Measurements from ENCODE around the gene KLHL22.

KLHL22 gene

GRCh38 chr22:20464912-20465758 is 30.5 kb downstream of the KLHL22 start:
- TF ChIP-seq CTCF (IDR thresholded peaks at IDR 0.05; ENCODE audit: control insufficient read depth, insufficient read depth, low read depth, low read length, missing control alignments) = no peak

GRCh38 chr22:20464096-20464614 is 31.4 kb downstream of the KLHL22 start:
- no peak overlapping the region for H3K4me3 ChIP-seq (ENCODE audit: control insufficient read depth, low read depth, low read length)
- no peak for TF ChIP-seq CTCF (IDR thresholded peaks at IDR 0.05; ENCODE audit: control insufficient read depth, insufficient read depth, low read depth, low read length, missing control alignments)
- no peak for DNase-seq (ENCODE audit: low read depth)

More at GRCh38 chr22:20464912-20465758, 30.5 kb downstream of the KLHL22 start:
- H3K4me3 ChIP-seq (ENCODE audit: control insufficient read depth, low read depth, low read length) = no peak overlapping the region
- DNase-seq (ENCODE audit: low read depth) = no peak

- no peak overlapping the region for H3K4me3 ChIP-seq (ENCODE audit: control insufficient read depth, low read depth, low read length)
- DNase-seq (ENCODE audit: low read depth) = no peak
- TF ChIP-seq CTCF (IDR thresholded peaks at IDR 0.05; ENCODE audit: control insufficient read depth, insufficient read depth, low read depth, low read length, missing control alignments) = no peak
These were observed 32.1 kb downstream of the KLHL22 start for GRCh38 chr22:20463324-20464095.

DNA sequence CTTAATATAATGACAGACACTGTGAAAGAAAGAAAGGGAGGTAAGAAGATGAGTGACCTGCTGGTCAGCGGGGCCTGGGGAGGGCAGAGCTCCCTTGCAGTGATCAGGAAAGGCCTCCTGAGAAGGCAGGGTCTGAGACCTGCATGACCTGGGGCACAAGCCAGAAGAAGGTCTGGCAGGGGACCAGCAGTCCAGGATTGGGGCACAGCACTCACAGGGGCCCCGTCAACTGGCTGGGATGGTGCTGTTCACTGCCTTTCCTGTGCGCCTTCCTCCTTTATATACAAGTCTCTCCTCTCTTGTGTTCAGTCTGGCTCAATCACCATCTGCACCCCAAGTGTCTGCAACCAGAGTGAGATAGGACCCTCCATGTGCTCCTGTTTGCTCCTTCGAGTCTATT is 35.7 kb downstream of the KLHL22 start:
- TF ChIP-seq CTCF (IDR thresholded peaks at IDR 0.05; ENCODE audit: control insufficient read depth, insufficient read depth, low read depth, low read length, missing control alignments) = no peak

GRCh38 chr22:20459152-20459542 is 36.4 kb downstream of the KLHL22 start:
- no peak for TF ChIP-seq CTCF (IDR thresholded peaks at IDR 0.05; ENCODE audit: control insufficient read depth, insufficient read depth, low read depth, low read length, missing control alignments)
- H3K4me3 ChIP-seq (ENCODE audit: control insufficient read depth, low read depth, low read length) = no peak overlapping the region
- DNase-seq (ENCODE audit: low read depth) = no peak

More for the DNA sequence above, 35.7 kb downstream of the KLHL22 start:
- DNase-seq (ENCODE audit: low read depth) = no peak
- no peak overlapping the region for H3K4me3 ChIP-seq (ENCODE audit: control insufficient read depth, low read depth, low read length)

GRCh38 chr22:20458530-20459151 is 37.0 kb downstream of the KLHL22 start:
- no peak overlapping the region for H3K4me3 ChIP-seq (ENCODE audit: control insufficient read depth, low read depth, low read length)
- DNase-seq (ENCODE audit: low read depth) = no peak
- TF ChIP-seq CTCF (IDR thresholded peaks at IDR 0.05; ENCODE audit: control insufficient read depth, insufficient read depth, low read depth, low read length, missing control alignments) = no peak
